Uterus (tissue), 4 donors: ENCODE data around the gene ZNF217. TPM values are rescaled to one million over a fixed set of nuclear protein-coding genes. Genes with fewer than 3 reads are reported as not detected.
"Not testable (repeated sequence)": the region's sequence is repeated elsewhere in the genome, so short reads cannot be mapped to it uniquely, and the experiment has no call there.

ENCODE experiments used
- DNase-seq, 2 donors: peaks; one replicate each; pipeline ENCODE4 v3.0.0-alpha.2; 2019 to 2020
- H3K27ac ChIP-seq, 2 donors: fragments of 200-600 bp; sonication (generic); 1 replicate in 1 of 2; 2 replicates in 1 of 2; pipeline ENCODE4 v1.5.1; 2016 to 2018
- H3K27me3 ChIP-seq, 2 donors: fragments of 200-600 bp; sonication (generic); one replicate each; pipeline ENCODE4 v1.5.1; 2018 to 2019; ENCODE audit warnings: control low read depth in 1 of 2
- H3K36me3 ChIP-seq, 2 donors: fragments of 200-600 bp; sonication (generic); one replicate each; pipeline ENCODE4 v1.5.1; 2019; ENCODE audit warnings: control low read depth in 1 of 2
- H3K4me1 ChIP-seq, 2 donors: fragments of 200-600 bp; sonication (generic); one replicate each; pipeline ENCODE4 v1.5.1; 2018 to 2019; ENCODE audit warnings: control low read depth in 1 of 2
- H3K4me3 ChIP-seq, 2 donors: fragments of 200-600 bp; sonication (generic); 1 replicate in 1 of 2; 2 replicates in 1 of 2; pipeline ENCODE4 v1.5.1; 2018 to 2019; ENCODE audit warnings: mild to moderate bottlenecking in 1 of 2
- H3K9me3 ChIP-seq, 2 donors: fragments of 200-600 bp; sonication (generic); one replicate each; pipeline ENCODE4 v1.5.1; 2019; ENCODE audit warnings: control low read depth in 1 of 2
- CTCF ChIP-seq, 4 experiments: fragments of 200-600 bp in 2 of 4; fragments of 450-650 bp in 2 of 4; sonication (generic) in 2 of 4; IDR thresholded peaks; one replicate each; pipeline ENCODE4 v1.5.1; 2016 to 2019; ENCODE audit warnings: antibody characterized with exemption in 4 of 4, mild to moderate bottlenecking in 2 of 4, moderate library complexity in 1 of 4
- POLR2A ChIP-seq, 2 donors: fragments of 450-650 bp; IDR thresholded peaks; one replicate each; pipeline ENCODE4 v1.6.1; 2016; ENCODE audit warnings: antibody characterized with exemption in 2 of 2, mild to moderate bottlenecking in 1 of 2, moderate library complexity in 1 of 2
- intact Hi-C: fragments of 100-400 bp; cut with DNase I; formaldehyde crosslinking; loops from one replicate; pipeline ENCODE4 v1.15.1; 2023; ENCODE audit warnings: low total_unique reads
- total RNA-seq, 4 donors: library from RNA; depleted of rRNA in 3 of 4; stranded (reverse); fragments of >200 nt in 3 of 4; gene quantifications; one replicate each; pipeline versions ENCODE4 v1.1.0 to v1.2.4, GENCODE V29; 2014 to 2023
- donor health status: DM: yes; HTN: yes; CAD: no.

Gene ZNF217
- total RNA-seq, 4 donors from 2014 or later, result 7.4 to 37.8 (median 18.4) TPM

- intact Hi-C loops, result loop anchor here (10.0 kb wide), 1 partner anchor 374 kb away; no protein-coding TSS in a partner anchor
- TF ChIP-seq POLR2A (IDR thresholded peaks at IDR 0.05) (no peak), CTCF (IDR thresholded peaks at IDR 0.05) (no peak)
- DNase-seq, result no peak
- Histone ChIP-seq H3K27me3 (no peaks in the 10 kb centered on the region), H3K36me3 (no peaks in the 10 kb centered on the region), H3K4me1 (peaks cover 0 to 10% of the 10 kb centered on the region in 2 donors), H3K4me3 (no peak overlapping the region), H3K27ac (no peak overlapping the region), H3K9me3 (no peaks in the 10 kb centered on the region)
Measured at GRCh38 chr20:53570446-53571276, 23.0 kb downstream of the ZNF217 start.

GRCh38 chr20:53569606-53570307, 23.9 kb downstream of the ZNF217 start:
- Histone ChIP-seq H3K27ac (no peak overlapping the region), H3K27me3 (no peaks in the 10 kb centered on the region), H3K36me3 (no peaks in the 10 kb centered on the region), H3K4me1 (peaks cover 0 to 10% of the 10 kb centered on the region in 2 donors), H3K4me3 (no peak overlapping the region), H3K9me3 (no peaks in the 10 kb centered on the region)
- intact Hi-C loops, result loop anchor here (10.0 kb wide), 1 partner anchor 375 kb away; no protein-coding TSS in a partner anchor
- TF ChIP-seq CTCF (IDR thresholded peaks at IDR 0.05), result no peak
- TF ChIP-seq POLR2A (IDR thresholded peaks at IDR 0.05), result no peak
- no peak for DNase-seq

- Histone ChIP-seq H3K4me3 (no peak overlapping the region), H3K4me1 (peaks cover 0 to 10% of the 10 kb centered on the region in 2 donors), H3K9me3 (no peaks in the 10 kb centered on the region), H3K27me3 (no peaks in the 10 kb centered on the region), H3K27ac (no peak overlapping the region), H3K36me3 (no peaks in the 10 kb centered on the region)
- intact Hi-C loops, result no loop called here
- TF ChIP-seq POLR2A (IDR thresholded peaks at IDR 0.05) (no peak), CTCF (IDR thresholded peaks at IDR 0.05) (no peak)
- DNase-seq, result no peak
Measured at GRCh38 chr20:53569005-53569404, 24.6 kb downstream of the ZNF217 start.

GRCh38 chr20:53568351-53568750, 25.3 kb downstream of the ZNF217 start:
- DNase-seq, result no peak
- Histone ChIP-seq H3K36me3 (no peaks in the 10 kb centered on the region), H3K27me3 (no peaks in the 10 kb centered on the region), H3K4me3 (no peak overlapping the region), H3K9me3 (no peaks in the 10 kb centered on the region), H3K27ac (no peak overlapping the region), H3K4me1 (peaks cover 0 to 10% of the 10 kb centered on the region in 2 donors)
- TF ChIP-seq POLR2A (IDR thresholded peaks at IDR 0.05), result no peak
- TF ChIP-seq CTCF (IDR thresholded peaks at IDR 0.05), result no peak
- intact Hi-C loops, result no loop called here

GRCh38 chr20:53567379-53567917, 26.2 kb downstream of the ZNF217 start:
- H3K4me3 ChIP-seq, result no peak overlapping the region
- no peaks in the 10 kb centered on the region for H3K36me3 ChIP-seq
- DNase-seq, result no peak
- no peak for TF ChIP-seq POLR2A (IDR thresholded peaks at IDR 0.05)
- no peaks in the 10 kb centered on the region for H3K9me3 ChIP-seq
- intact Hi-C loops, result no loop called here
- no peaks in the 10 kb centered on the region for H3K27me3 ChIP-seq
- no peak overlapping the region for H3K27ac ChIP-seq
- peaks cover 0 to 10% of the 10 kb centered on the region in 2 donors for H3K4me1 ChIP-seq

GRCh38 chr20:53566623-53567022, 27.0 kb downstream of the ZNF217 start:
- H3K36me3 ChIP-seq, result not testable (repeated sequence)

More at GRCh38 chr20:53566623-53567022, 27.0 kb downstream of the ZNF217 start:
- intact Hi-C loops, H3K4me3 ChIP-seq, H3K27me3 ChIP-seq, DNase-seq, H3K4me1 ChIP-seq, H3K9me3 ChIP-seq, H3K27ac ChIP-seq: not testable (repeated sequence)
